Activated CD8-positive, alpha-beta memory T cell treated with anti-CD3 and anti-CD28 coated beads, Interleukin-2, amount 50 U/mL, for 24 hours (primary cell): ENCODE data around the gene EXD3.
"Not testable (repeated sequence)": the region's sequence is repeated elsewhere in the genome, so short reads cannot be mapped to it uniquely, and the experiment has no call there.

ENCODE experiments used
- DNase-seq: peaks from one replicate; pipeline ENCODE4 v3.0.0-alpha.2; 2020; ENCODE audit errors: extremely low read depth

EXD3 gene

GRCh38 chr9:137393176-137394150 is 29.5 kb downstream of the EXD3 start:
- no peak for DNase-seq

- no peak for DNase-seq
Observed at GRCh38 chr9:137392232-137393007, 30.5 kb downstream of the EXD3 start.

- no peak for DNase-seq
Observed at GRCh38 chr9:137391411-137391754, 31.6 kb downstream of the EXD3 start.

DNA sequence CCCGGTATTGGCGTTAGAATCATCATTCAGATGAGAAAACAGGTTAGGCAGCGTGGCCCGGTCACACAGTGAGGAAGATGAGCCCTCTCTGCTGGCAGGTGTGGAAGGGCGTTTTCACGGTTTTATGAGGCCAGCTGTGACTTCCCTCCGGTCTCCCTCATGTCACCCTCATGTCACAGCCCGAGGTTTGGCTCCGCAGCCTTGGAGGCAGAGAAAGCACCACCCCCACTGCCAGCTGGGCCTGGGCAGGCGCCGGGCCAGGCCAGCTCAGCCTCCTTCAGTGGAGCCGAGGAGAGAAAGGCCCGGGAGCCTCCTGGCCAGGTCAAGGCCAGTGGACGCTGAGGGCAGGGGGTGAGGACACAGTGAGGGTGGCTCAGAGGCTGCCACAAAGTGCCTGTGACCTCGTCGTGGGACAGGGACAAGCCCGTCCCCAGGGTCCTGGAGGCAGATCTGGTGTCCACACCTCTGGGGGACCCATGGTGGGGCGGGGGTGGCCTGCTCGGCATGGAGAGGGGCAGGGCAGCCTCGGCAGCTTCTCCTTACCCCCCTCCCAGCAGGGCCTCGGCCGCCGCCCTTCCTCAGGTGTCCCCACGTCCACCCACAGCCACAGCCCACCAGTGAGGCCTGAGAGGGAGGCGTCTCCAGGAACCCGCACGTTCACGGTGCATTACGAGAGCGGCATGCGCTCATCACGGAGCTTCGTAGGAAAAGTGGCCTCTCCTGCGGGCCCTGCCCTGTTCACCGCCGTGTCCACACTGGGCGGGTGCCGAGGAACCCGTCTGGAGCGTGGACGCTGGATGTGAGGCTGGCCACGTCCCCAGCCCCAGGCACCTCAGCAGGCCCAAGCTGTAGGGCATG is 32.2 kb downstream of the EXD3 start:
- no peak for DNase-seq

DNA sequence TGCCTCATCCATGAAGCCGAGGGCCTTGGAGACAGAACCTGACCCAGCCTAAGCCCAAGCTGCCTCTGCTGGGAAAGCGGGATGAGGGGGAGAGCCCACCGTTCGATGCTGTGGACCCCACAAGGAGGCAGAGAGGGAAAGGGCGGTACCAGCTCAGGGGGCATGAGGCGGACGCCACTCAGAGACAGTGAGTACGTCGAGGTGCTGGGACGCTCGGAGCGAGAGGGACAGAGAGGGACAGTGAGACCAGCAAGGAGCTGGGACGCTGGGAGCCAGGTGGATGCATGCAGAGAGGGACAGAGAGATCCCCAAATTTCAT is 33.6 kb downstream of the EXD3 start:
- no peak for DNase-seq

DNA sequence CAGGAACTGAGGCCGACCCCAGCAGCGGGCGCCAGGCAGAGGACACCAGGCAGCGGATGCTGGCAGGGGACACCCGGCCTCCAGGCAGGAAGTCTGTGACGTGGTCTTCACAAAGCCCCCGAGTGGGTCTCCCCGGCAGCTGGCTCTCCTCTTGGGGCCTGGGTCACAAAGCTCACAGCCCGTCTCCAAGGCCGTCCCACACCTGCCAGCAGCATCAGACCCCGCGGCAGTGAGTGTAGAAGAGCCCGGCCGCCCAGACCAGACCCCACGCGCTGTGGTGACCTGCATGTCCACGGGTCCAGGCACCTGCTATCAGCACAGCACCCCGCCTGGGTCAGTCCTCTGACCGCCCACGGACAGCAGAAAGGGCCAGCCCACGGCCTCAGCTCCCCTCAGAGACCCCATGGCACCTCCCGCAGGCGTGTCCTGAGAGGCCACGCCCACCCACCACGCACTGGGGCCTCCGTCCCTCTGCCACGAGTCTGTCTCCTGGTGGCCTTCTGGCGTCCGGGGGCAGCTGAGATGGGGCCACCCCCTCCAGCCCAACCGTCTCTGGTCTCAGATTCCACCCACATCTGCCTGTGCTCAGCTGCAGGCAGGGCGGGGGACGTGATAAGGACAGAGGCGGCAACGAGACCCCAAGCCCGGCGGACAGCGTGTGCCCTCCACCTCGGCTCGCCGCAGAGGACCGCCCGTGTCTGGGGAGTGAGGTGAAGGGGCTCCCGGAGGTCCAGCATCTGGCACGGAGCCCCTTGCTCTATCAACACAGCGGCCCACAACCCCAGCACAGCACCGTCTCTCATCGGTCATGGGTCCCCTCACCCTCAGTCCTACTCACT is 34.2 kb downstream of the EXD3 start:
- DNase-seq: no peak

- no peak for DNase-seq
Observed at GRCh38 chr9:137387891-137388560, 34.9 kb downstream of the EXD3 start.

DNA sequence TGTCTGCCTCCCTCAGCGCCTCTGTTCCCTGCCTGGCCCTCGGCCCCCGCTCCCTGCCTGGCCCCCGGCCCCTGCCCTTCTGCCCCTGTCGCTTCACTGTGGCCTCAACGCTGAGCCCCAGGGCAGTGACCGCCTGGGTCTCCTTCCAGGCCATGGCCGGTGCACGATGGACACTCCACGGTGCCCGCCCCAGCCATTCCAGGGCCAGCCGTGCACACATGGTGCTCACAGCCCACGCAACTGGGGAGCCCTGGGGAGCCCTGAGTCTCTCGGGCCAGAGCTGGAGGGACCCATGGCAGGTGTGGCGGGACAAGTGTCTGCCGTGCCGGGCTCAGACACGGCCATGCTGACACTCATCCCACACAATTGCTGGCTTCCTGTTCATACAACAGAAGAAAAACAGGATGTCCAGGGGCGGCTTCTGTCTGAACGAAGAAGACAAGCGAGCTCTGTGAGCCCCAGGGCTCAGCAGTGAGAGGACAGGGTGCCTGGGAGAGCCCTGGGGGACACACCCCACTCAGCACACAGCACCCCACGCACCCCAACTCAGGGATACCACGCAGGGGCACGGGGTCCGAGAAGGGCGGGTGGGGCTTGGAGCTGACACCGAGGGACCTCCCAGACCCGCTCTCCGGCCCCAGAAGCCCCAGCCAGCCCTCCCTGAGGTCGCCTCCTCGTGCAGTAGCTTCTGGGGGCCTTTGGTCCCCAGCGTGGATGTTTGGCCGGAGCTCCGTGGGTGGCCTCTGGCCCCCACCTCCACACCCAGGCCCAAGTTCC is 35.7 kb downstream of the EXD3 start:
- no peak for DNase-seq

DNA sequence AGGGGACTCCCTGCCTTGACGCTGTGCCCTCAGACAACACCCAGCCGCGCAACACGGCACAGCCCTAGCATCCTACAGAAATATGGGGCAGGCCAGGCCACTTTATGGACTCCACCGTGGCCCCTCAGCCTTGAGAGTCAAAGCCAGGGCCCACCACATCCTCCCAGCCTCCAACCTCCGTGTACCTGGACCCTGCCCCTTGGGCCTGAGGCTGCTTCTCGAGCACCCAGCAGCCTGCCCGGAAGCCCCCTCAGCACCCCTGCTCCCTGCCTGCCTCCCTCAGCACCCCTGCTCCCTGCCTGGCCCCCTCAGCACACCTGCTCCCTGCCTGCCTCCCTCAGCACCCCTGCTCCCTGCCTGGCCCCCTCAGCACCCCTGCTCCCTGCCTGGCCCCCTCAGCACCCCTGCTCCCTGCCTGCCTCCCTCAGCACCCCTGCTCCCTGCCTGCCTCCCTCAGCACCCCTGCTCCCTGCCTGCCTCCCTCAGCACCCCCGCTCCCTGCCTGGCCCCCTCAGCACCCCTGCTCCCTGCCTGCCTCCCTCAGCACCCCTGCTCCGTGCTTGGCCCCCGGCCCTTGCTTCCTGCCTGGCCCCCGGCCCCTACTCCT is 36.4 kb downstream of the EXD3 start:
- not testable (repeated sequence) for DNase-seq

DNA sequence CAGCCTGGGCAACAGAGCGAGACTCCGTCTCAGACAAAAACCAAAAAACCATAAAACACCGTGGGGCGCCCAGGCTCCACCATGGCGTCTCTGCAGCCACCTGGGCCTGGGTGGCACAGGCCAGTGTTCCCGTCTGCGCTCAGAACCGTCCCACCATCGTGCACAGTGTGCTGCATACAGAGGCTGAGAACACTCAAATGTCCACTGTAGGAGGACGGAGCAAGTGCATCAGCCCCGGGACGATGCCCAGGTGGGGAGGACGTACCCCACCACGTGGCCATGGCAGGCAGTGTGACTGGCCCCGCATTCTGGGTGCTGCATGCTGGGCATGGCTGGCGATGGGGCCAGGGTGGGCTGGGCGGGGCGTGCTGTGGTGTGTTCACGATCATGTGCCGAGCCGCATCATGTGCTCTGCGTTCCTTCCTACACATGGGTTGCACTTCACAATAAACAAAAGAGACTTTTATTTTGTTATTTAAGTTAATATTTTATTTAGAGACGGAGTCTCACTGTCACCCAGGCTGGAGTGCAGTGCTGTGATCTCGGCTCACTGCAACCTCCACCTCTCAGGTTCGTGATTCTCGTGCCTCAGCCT is 37.8 kb downstream of the EXD3 start:
- no peak for DNase-seq

DNA sequence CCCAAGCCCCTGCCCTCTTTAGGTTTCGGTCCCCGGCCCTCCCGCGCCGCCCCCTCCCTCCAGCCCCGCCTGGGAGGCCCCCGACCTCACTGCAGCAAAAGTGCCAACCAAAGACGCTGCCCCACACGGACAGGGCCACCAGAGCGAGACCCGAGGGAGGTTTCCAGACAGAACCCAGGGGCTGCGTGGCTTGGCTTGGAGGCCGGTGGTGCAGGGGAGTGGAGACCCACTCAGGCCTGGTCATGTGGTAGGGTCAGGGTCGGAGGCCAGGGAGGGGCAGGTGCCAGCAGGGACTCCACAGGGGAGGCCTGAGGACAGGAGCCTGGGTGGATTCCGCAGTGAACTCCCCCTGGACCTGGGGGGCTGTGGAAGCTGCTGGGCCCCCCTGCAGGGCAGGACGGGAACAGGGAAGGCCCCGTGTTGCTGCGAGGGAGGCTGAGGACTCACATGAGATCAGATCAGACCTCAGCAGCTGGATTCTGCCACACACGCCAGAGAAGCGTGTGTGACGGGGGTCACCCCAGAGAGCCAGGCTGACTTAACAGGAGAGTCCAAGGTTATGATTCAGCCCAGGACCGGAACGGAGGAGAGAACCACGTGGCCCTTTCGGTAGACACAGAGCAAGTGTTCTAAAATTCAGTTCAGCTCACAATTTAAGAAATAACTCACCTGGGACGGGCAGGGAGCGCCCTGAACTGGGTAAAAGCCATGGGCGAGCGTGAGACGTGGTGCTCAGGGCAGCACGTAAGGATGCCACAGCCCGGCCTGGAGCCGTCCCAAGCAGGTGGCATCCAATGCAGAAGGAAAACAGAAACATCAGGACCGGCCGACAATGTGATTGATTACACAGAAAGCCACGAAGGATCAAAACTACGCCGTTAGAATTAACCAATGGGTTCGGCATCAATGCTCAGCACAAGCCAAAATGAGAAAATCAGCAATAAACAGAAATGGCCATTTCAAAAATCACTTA is 38.9 kb downstream of the EXD3 start:
- DNase-seq: no peak

GRCh38 chr9:137383081-137383783 is 39.7 kb downstream of the EXD3 start:
- DNase-seq: no peak

- no peak for DNase-seq
Observed at GRCh38 chr9:137382444-137383080, 40.4 kb downstream of the EXD3 start.

DNA sequence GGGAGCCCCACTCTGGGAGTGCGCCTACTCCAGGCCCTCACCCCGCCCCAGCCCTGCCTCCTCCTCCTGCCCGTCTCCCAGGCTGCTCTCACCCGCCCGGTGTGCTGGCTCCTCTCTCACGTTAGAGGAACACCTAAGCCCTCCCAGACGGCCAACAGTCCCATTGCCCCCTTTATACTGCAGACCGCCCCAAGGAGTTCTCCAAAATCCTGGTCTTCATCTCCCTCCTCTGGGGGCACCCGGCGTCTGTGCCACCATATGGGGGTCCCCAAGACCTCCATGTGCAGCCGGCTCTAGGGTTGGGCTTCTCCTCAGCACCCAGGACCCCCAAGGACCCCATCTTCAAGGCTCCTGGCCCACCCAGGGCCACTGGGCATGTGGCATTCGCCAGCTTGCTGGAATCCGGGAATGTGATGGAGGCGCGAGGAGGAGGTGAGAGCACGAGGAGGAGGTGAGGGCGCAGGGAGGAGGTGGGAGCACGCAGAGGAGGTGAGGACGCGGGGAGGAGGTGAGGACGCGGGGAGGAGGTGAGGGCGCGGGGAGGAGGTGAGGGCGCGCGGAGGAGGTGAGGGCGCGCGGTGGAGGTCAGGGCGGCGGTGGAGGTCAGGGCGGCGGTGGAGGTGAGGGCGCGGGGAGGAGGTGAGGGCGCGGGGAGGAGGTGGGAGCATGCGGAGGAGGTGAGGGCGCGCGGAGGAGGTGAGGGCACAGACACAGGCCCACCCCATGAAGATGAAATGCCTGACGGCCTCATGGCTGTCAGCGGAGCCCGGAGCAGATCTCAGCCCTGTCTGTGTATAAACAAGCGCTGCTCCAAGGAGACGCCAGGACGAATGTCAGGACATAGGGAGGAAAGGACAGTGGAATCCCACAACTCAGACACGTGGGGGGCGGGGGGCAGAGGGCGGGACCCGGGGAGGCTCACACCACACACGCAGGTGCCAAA is 41.2 kb downstream of the EXD3 start:
- DNase-seq: no peak

DNA sequence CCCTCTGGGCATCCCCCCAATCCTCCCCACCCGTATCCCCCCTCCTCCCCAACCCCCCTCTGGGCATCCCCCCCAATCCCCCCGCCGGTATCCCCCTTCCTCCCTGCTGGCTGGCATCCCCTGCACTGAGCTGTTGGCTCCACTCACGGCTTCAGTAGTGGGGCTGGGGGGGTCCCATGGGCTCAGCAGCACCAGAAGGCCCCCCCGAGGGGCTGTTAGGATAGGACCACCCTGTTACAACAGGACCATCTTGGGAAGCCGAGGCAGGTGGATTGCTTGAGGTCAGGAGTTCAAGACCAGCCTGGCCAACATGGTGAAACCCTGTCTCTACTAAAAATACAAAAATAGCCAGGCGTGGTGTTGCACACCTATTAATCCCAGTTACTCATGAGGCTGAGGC is 42.4 kb downstream of the EXD3 start:
- DNase-seq: no peak

DNA sequence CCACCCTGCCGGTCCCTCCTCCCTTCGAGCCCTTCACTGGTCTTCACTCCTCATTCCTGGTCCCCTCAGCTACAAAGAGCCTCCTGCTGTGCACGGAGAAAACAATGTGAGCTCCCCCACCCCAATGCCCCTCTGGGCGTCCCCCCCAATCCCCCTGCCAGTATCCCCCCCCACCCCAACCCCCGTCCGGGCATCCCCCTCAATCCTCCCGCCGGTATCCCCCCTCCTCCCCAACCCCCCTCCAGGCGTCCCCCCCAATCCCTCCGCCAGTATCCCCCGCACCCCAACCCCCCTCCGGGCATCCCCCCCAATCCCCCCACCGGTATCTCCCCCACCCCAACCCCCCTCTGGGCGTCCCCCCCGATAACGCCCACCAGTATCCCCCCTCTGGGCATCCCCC is 42.8 kb downstream of the EXD3 start:
- no peak for DNase-seq
